C1 segment of cervical spinal cord (tissue), 14 donors: ENCODE results near the gene PLCB2.

ENCODE experiments used
- DNase-seq, 14 donors: peaks; one replicate each; lab custom pipeline; 2025; lab: John Stamatoyannopoulos, UW

The PLCB2 gene

DNA sequence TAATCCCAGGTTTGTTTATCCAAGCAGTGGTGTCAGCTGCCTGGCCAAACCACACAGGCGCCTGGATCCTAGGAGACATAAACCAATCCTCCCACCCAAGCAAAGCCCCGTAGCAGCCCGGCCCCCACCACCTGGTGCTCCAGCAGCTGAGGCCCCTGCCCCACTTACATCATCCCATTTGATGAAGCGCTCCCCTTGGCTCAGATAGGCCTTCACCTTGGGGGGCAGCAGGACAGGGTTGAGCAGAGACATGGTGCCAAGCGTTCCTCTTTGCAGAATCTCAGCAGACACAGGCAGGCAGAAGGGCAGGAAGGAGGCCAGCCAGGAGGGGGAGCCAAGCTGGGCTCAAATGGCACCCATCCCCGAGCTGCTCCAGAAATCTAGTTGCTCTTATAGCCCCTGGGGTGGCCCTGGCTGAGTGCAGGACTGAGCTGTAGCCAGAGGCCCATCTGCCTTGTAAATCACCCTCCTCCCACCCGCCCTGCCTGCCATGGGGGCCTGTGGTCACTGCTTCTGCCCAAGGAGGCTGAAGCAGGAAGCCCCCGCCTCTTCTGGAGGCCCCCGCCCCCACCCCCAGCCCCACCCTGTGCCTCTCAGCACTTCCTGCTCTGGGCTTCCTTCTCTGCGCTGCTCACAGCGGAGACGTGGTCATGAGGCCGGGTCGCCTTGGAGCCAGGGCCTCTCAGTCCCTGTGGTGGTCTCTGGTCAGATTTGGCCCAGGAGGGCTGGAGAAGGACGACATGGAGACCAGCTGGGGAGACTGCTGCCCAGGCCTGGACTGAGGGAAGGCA lies at the start of gene PLCB2:
PLCB2 (minus strand) TSS at position 515 of the 791 bp plus-strand sequence; CDS start at position 252, 263 bp downstream.
- peak in 9 of 14 donors; percentile 19 to 62 (median 33) for DNase-seq

DNA sequence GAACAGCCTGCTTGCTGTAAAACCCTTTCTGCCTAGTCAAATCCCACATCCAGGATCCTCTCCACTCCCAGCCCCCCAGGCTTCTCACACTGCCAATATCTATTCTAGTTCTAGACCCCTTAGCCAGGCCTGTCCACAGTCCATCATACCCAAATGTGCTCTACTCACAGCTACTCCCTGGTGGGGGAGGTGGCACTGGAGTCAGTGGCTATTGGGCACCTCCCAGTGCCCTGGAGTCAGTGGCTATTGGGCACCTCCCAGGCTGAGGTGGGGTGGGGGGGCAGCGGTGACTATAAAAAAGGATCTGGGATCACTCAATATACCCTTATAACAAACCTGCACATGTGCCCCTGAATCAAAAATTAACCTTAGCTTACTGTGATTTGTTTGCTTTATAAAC lies 49.5 kb upstream of the PLCB2 start:
- peak in 1 of 14 donors; percentile 19 for DNase-seq

DNA sequence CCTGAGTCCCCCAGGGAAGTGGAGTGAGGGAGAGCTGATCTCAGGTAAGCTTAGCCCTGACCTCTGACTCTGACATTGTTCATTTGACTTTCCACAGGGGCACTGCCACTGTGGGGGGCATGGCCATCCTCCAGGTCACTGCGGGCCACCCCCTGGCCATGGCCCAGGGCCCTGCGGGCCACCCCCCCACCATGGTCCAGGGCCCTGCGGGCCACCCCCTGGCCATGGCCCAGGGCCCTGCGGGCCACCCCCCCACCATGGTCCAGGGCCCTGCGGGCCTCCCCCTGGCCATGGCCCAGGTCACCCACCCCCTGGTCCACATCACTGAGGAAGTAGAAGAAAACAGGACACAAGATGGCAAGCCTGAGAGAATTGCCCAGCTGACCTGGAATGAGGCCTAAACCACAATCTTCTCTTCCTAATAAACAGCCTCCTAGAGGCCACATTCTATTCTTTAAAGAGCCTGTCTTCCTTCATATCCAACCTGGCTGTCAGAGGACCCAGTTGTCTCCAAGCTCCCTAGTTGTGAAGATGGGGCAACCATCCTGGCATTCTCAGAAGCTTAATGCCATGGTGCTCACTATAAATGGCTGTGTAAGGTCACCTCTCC lies 48.3 kb upstream of the PLCB2 start:
- DNase-seq = no peak

DNA sequence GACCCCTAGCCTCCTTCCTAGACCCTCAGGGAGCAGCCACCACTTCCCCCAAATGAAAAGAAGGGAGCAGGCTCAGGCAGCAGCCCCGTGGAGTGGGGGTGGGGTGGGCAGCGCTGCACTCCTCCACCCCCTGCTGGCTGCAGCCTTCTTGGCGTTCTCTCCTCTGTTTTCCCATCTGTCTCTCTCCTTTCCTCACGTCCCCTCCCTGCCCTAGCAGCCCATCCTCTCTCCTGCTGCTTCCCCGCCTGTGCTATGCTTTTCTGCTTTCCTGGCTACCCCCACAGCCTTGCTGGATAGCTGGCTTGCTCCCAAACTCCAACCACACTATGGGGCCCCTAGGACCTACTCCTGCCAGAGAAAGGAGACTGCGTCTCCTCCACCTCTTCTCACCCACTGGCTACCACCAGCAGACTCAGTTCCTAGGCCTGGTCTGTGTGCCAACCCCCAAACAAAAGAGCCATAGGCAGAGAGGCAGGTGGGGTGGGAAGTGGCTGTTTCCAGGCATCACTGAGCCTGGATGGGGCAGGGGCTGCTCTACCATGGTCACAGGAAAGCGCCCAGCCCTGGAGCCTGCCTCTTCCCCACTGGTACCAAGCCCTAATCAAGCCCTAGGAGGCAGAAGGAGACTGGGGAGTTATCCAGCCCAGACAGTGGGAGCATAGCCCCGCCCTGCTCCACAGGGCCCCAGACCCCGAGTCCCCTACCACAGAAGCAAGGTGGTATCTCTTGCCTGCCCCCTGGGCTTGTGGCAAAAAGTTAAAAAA lies 46.9 kb upstream of the PLCB2 start:
- peak in 3 of 14 donors; percentile 27 to 96 (median 33) for DNase-seq

DNA sequence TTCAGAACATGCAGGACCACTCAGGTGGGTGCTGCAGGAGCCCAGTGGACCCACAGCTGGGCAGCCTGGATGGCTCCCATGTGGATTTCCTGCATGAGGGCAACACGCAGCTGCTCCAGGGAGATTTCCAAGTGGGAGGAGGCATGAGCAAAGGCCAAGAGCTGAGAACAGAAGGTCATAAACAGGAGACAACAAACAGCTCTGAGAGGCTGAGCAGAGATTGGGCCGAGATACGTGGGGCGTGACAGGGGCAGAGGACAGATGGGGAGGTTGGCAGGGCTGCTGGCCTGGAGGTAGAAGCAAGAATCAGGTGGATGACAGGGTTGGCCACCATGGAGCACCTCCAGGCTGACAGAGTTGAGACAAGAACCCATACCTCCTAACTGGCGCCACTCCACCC lies 46.0 kb upstream of the PLCB2 start:
- peak in 1 of 14 donors; percentile 75 for DNase-seq

DNA sequence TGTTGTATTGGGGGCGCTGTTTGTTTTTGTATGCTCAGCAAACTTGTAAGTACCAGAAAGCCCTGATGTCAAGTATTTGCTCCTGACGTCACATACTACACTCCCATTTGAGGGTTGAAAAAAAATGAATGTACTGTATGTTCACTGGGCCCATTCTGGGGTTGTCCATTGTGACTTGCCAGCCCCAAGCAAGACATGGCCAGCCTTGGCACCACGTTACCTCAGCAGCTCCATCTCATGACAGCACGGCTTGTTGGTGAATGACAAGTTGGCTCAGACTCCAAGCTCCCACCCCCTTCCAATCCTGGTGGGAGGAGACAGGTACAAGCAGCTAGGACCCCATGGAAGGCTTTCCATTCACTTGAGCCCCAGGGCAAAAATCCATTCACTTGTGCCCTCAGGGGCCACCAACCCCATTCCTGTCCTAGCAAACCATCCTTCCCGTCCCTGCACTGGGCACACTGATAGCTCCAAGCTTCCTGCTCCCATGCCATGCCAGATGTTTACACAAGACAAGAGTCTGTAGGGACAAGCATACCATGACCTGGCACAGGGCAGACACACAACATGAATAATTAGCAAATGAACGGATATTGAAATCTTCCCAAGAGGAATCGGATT lies 44.7 kb upstream of the PLCB2 start:
- DNase-seq = no peak

- no peak for DNase-seq
These were observed 41.4 kb upstream of the PLCB2 start for GRCh38 chr15:40349163-40349562.

- no peak for DNase-seq
These were observed 40.7 kb upstream of the PLCB2 start for GRCh38 chr15:40348474-40348870.

DNA sequence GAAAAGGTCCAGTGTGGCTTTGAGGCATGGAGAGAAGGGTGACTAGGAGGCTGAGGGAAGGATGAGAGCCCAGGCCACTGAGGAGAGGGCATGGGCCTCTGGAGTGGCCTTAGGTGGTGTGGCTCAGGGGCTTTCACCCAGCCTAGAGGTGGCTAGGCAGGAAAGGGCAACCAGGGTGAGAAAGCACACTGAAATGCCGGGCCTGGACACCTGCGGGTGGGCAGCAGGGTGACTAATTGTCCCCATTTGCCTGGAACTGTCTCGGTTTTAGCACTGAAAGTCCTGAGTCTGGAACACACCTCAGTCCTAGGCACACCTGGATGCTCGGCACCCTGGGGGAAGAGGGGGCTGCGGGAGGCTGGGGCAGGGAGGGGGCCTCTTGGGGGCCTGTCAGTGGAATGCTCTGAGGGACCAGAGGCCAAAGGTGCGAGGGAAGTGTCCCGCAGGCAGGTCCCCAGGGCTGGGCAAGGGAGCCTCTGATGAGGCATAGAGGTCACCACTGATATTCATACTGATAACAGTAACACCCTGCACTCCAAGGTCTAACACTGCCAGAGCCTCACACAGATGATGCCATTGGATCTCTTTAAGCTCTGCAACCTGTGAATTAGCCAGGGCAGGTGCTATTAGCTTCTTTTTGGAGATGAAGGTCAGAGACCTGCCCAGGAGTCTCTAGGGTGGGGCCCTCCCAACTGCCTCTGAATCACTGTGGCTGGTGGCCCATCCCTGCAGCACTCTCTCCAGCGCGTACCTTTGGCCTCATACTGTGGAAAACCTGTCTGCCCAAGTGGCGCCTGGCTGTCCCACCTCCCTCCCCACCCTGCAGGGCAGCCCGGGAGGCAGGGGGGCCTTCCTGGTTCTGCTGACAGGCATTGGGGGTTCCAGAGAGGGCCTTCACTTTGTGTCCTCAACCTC lies 40.1 kb upstream of the PLCB2 start:
- DNase-seq = no peak

- peak in 1 of 14 donors; percentile 20 for DNase-seq
These were observed 39.1 kb upstream of the PLCB2 start for GRCh38 chr15:40346579-40347558.

DNA sequence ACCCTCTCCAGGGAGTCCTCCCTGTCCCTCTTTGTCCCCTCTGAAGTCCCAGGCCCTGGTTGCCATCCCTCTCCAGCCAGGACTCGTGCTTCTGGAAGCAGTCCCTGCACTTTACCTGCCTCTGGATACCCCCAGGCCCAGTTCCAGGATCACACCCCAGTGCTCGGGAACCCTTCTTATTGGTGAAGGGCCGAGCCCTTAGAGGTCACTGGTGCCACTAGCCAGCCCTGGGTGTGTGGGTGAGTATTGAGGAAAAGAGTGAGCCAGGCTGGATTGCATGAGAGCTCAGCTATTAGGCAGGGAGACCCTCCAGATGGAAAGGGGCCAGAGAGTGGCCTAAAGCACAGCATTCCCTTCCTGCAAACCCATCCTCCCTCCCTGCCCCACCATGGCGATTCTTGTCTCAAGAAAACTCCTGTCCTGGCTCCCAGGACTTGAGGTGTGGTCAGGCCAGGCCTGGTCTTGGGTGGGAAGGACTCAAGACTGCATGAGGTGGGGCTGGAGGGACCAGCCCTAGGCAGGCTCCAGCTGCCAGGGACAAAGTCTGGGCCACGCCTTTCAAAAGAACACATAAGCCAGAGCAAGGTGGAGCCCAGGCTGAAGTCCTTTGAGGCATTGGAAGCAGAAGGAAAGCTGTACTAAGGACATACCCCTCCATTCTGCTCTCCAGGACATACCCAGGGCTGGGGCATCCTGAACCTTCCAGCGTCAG lies 38.3 kb upstream of the PLCB2 start:
- no peak for DNase-seq

DNA sequence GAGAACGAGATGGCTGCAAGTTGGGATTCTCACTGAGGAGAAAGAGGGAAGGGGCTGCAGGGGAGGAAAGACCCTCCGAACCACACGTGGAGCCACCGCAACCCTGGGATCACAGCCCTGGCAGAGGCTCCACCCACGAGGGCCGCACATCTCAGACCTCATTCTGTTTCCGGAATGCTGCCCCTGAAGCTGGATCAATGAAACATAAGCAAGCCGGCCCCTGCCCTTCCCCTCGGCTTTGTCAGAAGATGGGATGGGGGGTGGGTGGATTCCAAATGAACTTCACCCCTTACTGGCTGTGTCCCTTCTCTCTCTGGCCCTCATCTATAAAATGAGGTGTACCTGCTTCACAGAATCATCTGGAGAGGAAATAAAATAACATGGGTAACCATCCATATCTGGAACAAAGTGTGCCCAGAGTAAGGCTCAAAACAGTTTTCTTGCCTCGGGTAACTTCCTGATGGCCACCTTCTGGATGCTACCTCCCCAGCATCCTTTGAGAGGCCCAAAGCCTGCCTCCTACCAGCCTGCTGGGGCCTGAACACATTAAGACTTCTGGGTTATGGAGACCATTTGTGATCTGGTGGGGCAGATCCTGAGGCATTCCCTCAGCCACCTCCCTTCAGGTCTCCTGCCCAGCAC lies 37.6 kb upstream of the PLCB2 start:
- no peak for DNase-seq

GRCh38 chr15:40344631-40345120 lies 36.9 kb upstream of the PLCB2 start:
- DNase-seq = peak in 10 of 14 donors; percentile 18 to 76 (median 30)

DNA sequence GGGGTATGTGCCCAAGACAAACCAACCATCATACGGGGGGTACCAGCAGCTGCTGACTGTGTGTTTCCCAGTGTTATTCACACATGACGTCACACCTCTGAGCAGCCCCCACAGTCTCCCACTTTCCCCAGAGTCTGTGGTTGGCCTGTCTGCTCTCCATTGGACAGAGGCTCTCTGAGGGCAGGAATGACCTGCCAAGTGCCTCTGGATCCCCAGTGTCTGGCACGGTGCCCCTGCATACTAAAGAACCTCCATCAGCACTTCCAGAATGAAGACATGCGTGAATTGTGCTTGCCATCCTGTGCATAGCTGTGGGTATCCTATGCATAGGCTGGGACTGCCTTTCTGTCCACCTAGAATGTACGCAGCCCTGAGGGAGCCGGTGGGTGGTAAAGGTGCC lies 36.5 kb upstream of the PLCB2 start:
- DNase-seq = no peak

- peak in 1 of 14 donors; percentile 32 for DNase-seq
These were observed 35.8 kb upstream of the PLCB2 start for GRCh38 chr15:40343512-40343911.

- DNase-seq = peak in 1 of 14 donors; percentile 12
These were observed 34.9 kb upstream of the PLCB2 start for GRCh38 chr15:40342416-40343320.
